GM12865 (cell line): ENCODE measurements around the gene ABCD4.

Source experiments
- DNase-seq: peaks from one replicate; pipeline ENCODE4 v3.0.0; 2010; ENCODE audit warnings: low read depth
- H3K4me3 ChIP-seq: 2 replicates; pipeline ENCODE4 v1.5.1; 2011; ENCODE audit warnings: mild to moderate bottlenecking, low read depth, low read length, control low read depth
- CTCF ChIP-seq: IDR thresholded peaks from 2 replicates; pipeline ENCODE4 v1.5.1; 2011; ENCODE audit warnings: low read length, control low read depth, low read depth, inconsistent platforms; ENCODE audit not compliant: insufficient read depth; ENCODE audit errors: missing control alignments

The ABCD4 gene

DNA sequence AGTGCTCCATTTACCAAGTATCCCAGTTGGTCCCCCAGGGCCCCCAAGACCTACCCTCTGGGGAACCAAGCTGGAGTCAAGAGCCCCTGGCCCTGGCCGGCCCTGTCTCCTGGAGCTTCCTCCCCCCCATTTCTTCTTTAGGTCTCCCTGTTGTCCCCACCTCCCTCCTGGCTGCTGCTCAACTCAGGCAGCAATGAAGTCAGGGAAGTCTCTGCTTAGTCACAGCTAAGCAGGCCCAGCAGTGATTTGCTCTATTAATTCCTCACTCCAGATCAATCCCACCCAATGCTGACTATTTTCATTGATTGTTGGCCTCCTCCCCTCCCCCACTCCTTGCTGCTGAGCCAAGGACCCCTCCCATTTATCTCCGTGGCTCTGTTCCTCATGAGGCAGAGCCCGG lies 35.1 kb downstream of the ABCD4 start:
- TF ChIP-seq CTCF, result no peak
- H3K4me3 ChIP-seq, result no peak overlapping the region
- no peak for DNase-seq

DNA sequence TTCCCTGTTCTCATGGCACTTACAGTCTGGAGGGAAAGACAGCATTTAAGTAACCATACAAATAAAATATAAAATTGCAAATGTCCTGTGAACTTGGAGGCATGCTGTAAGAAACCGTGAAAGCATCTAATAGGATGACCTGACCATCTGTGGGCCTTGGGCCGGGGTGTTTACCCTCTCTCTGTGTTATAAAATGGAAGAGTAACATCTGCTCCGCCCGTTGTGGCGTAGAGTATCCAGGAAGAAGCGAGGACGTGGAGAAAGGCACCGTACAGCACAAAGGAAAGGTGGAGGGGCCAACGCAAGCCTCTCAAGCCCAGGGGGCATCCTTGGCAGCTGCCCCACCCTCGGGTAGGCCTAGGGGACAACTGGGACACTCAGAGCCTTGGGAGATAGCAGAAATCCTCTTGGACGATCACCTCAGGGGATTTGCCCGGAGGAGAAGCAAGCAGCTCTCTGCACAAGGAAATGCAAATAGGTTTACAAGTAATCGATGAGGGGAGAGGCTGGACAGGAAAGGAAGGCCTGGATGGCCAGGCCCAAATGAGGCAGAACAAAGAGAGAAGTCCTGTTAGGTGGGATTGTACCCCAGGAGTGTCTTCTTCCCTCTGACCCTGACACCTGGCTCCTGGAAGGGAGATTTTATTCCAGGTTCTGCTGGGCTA lies 37.3 kb downstream of the ABCD4 start:
- no peak overlapping the region for H3K4me3 ChIP-seq
- no peak for TF ChIP-seq CTCF
- no peak for DNase-seq

DNA sequence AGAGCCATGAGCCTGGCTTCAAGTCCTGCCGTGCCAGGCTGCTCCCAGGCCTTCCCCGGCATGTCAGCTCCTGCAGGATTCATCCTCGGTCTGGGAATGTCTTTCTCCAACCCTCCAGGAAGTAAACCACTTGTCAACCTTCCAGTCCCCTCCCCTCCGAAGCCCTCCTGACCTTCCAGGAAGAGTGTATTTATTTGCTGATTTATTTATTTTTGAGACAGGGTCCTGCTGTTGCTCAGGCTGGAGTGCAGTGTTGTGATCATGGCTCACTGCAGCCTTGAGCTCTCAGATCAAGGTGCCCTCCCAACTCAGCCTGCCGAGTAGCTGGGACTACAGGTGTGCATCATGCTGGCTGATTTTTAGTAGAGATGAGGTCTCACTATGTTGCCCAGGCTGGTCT lies 38.8 kb downstream of the ABCD4 start:
- TF ChIP-seq CTCF, result no peak
- H3K4me3 ChIP-seq, result no peak overlapping the region
- no peak for DNase-seq

DNA sequence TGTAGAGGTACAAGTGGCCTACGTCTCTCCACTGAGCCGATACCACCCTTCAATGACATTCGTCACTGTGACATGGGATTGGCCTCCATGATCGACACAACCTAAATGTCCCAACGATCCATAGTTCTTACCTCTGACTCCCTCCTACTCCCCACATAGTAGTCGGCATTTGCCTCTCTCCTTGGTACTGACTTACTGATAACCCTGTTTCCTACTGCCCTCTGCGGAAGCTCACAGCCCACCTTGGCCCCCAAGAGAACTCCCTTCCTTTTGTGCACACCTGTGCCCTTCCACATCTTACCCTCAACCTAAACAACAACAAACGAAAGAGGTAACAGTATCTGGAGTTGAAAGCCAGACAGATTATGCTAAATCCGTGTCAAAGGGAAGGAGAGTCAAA lies 39.6 kb downstream of the ABCD4 start:
- TF ChIP-seq CTCF, result no peak
- no peak overlapping the region for H3K4me3 ChIP-seq
- no peak for DNase-seq

DNA sequence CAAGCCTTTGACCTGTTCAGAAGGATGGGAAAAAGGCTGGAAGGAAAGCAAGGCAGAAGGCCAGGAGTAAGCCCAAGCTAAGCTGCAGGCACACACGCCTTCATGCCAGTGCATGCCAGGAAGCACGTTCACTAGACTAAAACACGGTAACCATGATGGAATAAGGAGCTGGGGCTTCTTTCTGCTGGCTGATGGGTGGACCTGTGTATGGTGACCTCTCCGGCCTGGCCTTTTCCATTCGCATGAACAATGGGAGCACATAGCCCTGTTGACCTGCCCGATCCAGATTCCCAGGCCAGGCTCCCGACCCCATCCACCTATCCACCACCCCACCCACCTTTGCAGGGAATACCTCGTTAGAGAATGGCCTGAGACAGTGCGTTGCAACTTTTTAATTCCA lies 40.7 kb downstream of the ABCD4 start:
- no peak overlapping the region for H3K4me3 ChIP-seq
- TF ChIP-seq CTCF, result no peak
- DNase-seq, result no peak

DNA sequence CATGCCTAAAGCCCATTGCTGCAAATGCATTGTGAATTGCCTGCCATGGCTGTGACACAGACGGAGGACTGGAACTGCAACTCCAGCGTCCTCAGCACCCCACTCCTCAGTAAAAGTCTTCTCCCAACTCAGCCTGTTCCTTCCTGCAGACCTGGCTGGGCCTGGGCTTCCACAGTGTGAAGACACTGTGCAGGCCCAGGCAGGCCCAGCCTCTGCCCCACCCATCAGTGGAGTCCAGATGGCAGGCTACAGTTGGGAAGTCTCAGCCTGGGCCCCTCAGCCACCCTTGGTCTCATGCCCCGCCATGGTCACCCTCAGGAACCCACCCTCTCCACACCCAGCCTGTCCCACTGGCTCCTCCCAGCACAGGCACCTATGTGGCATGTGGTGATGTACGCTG lies 41.4 kb downstream of the ABCD4 start:
- DNase-seq, result no peak
- no peak overlapping the region for H3K4me3 ChIP-seq
- no peak for TF ChIP-seq CTCF

DNA sequence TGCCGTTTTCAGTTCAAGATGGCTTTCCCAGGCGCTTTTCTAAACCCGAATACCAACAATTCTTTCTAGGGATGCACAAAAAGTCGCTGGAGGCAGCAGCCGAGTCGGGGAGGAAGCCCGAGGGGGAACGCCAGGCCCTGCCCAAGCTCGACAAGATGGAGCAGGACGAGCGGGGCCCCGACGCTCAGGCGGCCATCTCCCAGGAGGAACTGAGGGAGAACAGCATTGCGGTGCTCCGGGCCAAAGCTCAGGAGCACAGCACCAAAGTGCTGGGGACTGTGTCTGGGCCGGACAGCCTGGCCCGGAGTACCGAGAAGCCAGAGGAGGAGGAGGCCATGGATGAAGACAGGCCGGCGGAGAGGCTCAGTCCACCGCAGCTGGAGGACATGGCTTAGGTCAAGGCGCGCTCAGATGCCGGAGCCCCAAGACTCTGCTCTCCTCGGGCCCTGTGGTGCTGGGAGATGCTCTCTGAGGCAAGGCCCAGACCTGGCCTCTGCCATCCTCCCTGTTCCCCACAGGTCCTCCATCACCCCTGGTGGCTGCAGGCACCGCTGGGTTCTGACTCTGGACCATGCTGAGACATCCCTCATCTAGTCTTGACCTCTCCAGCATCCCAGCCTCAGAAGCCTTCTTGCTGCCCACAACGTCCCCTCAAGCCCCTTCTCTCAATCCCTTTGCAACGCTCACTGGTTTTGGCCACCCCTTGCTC lies 42.1 kb downstream of the ABCD4 start:
- no peak overlapping the region for H3K4me3 ChIP-seq
- no peak for TF ChIP-seq CTCF
- DNase-seq, result no peak
